H9 (cell line): Measurements from ENCODE around the gene DDX11. TPM values are rescaled to one million over a fixed set of nuclear protein-coding genes. Genes with fewer than 3 reads are reported as not detected.
A peak's percentile ranks its signal among the peaks of the same experiment; 100 is the strongest.
"Not testable (repeated sequence)": the region's sequence is repeated elsewhere in the genome, so short reads cannot be mapped to it uniquely, and the experiment has no call there.

Experiments used
- DNase-seq: peaks from one replicate; pipeline ENCODE4 v3.0.0-alpha.2; 2017
- H2AFZ ChIP-seq: one replicate; pipeline ENCODE4 v1.6.1; 2013; ENCODE audit warnings: mild to moderate bottlenecking, low read length, control low read depth, moderate library complexity
- H2AK5ac ChIP-seq: 2 replicates; pipeline ENCODE4 v1.6.1; 2013; ENCODE audit warnings: low read length, control low read depth, mixed read lengths; ENCODE audit not compliant: insufficient read length
- H2BK120ac ChIP-seq: one replicate; pipeline ENCODE4 v1.6.1; 2013; ENCODE audit warnings: low read depth, mild to moderate bottlenecking, low read length, control low read depth, inconsistent platforms; ENCODE audit not compliant: poor library complexity, severe bottlenecking
- H2BK12ac ChIP-seq: 2 replicates; pipeline ENCODE4 v1.6.1; 2013; ENCODE audit warnings: low read length, control low read depth, mixed read lengths, low read depth; ENCODE audit not compliant: insufficient read length
- H2BK15ac ChIP-seq: 2 replicates; pipeline ENCODE4 v1.6.1; 2013; ENCODE audit warnings: low read depth, low read length, control low read depth
- H2BK20ac ChIP-seq: one replicate; pipeline ENCODE4 v1.6.1; 2013; ENCODE audit warnings: low read depth, mild to moderate bottlenecking, low read length, control low read depth, inconsistent platforms; ENCODE audit not compliant: poor library complexity, severe bottlenecking
- H2BK5ac ChIP-seq: 2 replicates; pipeline ENCODE4 v1.6.1; 2013; ENCODE audit warnings: low read length, control low read depth, mixed read lengths; ENCODE audit not compliant: insufficient read length
- H3K14ac ChIP-seq: 2 replicates; pipeline ENCODE4 v1.6.1; 2013; ENCODE audit warnings: low read length, control low read depth; ENCODE audit not compliant: insufficient read depth
- H3K18ac ChIP-seq: 2 replicates; pipeline ENCODE4 v1.6.1; 2013; ENCODE audit warnings: low read depth, mild to moderate bottlenecking, mixed read lengths, low read length, control low read depth; ENCODE audit not compliant: insufficient read length
- H3K23ac ChIP-seq: 2 replicates; pipeline ENCODE4 v1.6.1; 2013; ENCODE audit warnings: low read length, control low read depth, mixed read lengths, low read depth; ENCODE audit not compliant: insufficient read length
- H3K23me2 ChIP-seq: 2 replicates; pipeline ENCODE4 v1.6.1; 2013; ENCODE audit warnings: low read depth, mild to moderate bottlenecking, mixed read lengths, low read length, control low read depth; ENCODE audit not compliant: insufficient read length, poor library complexity, severe bottlenecking
- H3K27ac ChIP-seq: 2 replicates; pipeline ENCODE4 v1.5.1; 2013; ENCODE audit warnings: low read length, control low read depth, mixed read lengths, low read depth; ENCODE audit not compliant: insufficient read length
- H3K27me3 ChIP-seq: 2 replicates; pipeline ENCODE4 v1.6.1; 2013; ENCODE audit warnings: low read length, control low read depth, inconsistent platforms; ENCODE audit not compliant: insufficient read depth
- H3K4ac ChIP-seq: 2 replicates; pipeline ENCODE4 v1.6.1; 2013; ENCODE audit warnings: low read depth, mild to moderate bottlenecking, control low read depth, inconsistent platforms, low read length, moderate library complexity
- H3K4me1 ChIP-seq: 2 replicates; pipeline ENCODE4 v1.6.1; 2013; ENCODE audit warnings: low read length, control low read depth, inconsistent platforms; ENCODE audit not compliant: insufficient read depth
- H3K4me2 ChIP-seq: 2 replicates; pipeline ENCODE4 v1.6.1; 2013; ENCODE audit warnings: low read length, control low read depth, mixed read lengths; ENCODE audit not compliant: insufficient read length, insufficient read depth
- H3K56ac ChIP-seq: 2 replicates; pipeline ENCODE4 v1.6.1; 2013; ENCODE audit warnings: low read depth, mild to moderate bottlenecking, mixed read lengths, low read length, control low read depth; ENCODE audit not compliant: insufficient read length
- H3K79me1 ChIP-seq: 2 replicates; pipeline ENCODE4 v1.6.1; 2013; ENCODE audit warnings: low read depth, mild to moderate bottlenecking, moderate library complexity, low read length, control low read depth, inconsistent platforms; ENCODE audit not compliant: insufficient read depth, poor library complexity, severe bottlenecking
- H3K79me2 ChIP-seq: 2 replicates; pipeline ENCODE4 v1.6.1; 2013; ENCODE audit warnings: low read length, control low read depth, inconsistent platforms; ENCODE audit not compliant: insufficient read depth
- H3K9ac ChIP-seq: 2 replicates; pipeline ENCODE4 v1.6.1; 2013; ENCODE audit warnings: low read length, control low read depth, mixed read lengths; ENCODE audit not compliant: insufficient read length; ENCODE audit errors: extremely low read depth
- H3K9me3 ChIP-seq: one replicate; pipeline ENCODE4 v1.6.1; 2013; ENCODE audit warnings: low read depth, low read length, inconsistent platforms; ENCODE audit not compliant: control insufficient read depth
- H3T11ph ChIP-seq: one replicate; pipeline ENCODE4 v1.6.1; 2013; ENCODE audit warnings: mild to moderate bottlenecking, low read length, control low read depth, inconsistent platforms
- H4K20me1 ChIP-seq: one replicate; pipeline ENCODE4 v1.6.1; 2013; ENCODE audit not compliant: control insufficient read depth, insufficient read length, insufficient read depth
- H4K5ac ChIP-seq: 2 replicates; pipeline ENCODE4 v1.6.1; 2013; ENCODE audit warnings: low read depth, mild to moderate bottlenecking, mixed read lengths, low read length, control low read depth; ENCODE audit not compliant: insufficient read length
- H4K8ac ChIP-seq: replicated peaks from 2 replicates; pipeline ENCODE4 v1.6.1; 2013; ENCODE audit warnings: low read length, control low read depth, mixed read lengths, low read depth; ENCODE audit not compliant: insufficient read length
- H4K91ac ChIP-seq: 2 replicates; pipeline ENCODE4 v1.6.1; 2013; ENCODE audit warnings: low read depth, mild to moderate bottlenecking, moderate library complexity, mixed read lengths, low read length, control low read depth; ENCODE audit not compliant: insufficient read length
- H3K27ac Mint-ChIP-seq, 3 experiments: 2 replicates in 2 of 3; 3 replicates in 1 of 3; pipeline ENCODE4 v1.8.0; 2020 to 2021; ENCODE audit warnings: mixed read lengths in 3 of 3, mild to moderate bottlenecking in 1 of 3, moderate library complexity in 1 of 3
- H3K27me3 Mint-ChIP-seq: 2 replicates; pipeline ENCODE4 v1.8.0; 2021; ENCODE audit warnings: low read depth, mild to moderate bottlenecking, moderate library complexity, mixed read lengths
- H3K36me3 Mint-ChIP-seq, 3 experiments: 2 replicates in 2 of 3; 3 replicates in 1 of 3; pipeline ENCODE4 v1.8.0; 2020 to 2021; ENCODE audit warnings: low read depth in 3 of 3, mixed read lengths in 3 of 3; ENCODE audit not compliant: insufficient read depth in 1 of 3
- H3K4me1 Mint-ChIP-seq, 2 experiments: 2 replicates each; pipeline ENCODE4 v1.8.0; 2020; ENCODE audit warnings: mixed read lengths in 2 of 2
- H3K4me3 Mint-ChIP-seq, 2 experiments: 2 replicates in 1 of 2; 3 replicates in 1 of 2; pipeline ENCODE4 v1.8.0; 2020 to 2021; ENCODE audit warnings: mild to moderate bottlenecking in 2 of 2, mixed read lengths in 2 of 2, moderate library complexity in 1 of 2
- H3K9me3 Mint-ChIP-seq, 2 experiments: 2 replicates in 1 of 2; 3 replicates in 1 of 2; pipeline ENCODE4 v1.8.0; 2020; ENCODE audit warnings: mild to moderate bottlenecking in 2 of 2, mixed read lengths in 2 of 2, moderate library complexity in 1 of 2
- WGBS: extraction: QIAGEN DNeasy Blood & Tissue Kit; methylation state at CpG from one replicate; pipeline ENCODE4 v1.1.7; 2013; ENCODE audit warnings: missing lambda C conversion rate, low lambda C conversion rate, mixed read lengths; ENCODE audit not compliant: insufficient read length; ENCODE audit errors: extremely low coverage; 5-methylcytosine and 5-hydroxymethylcytosine counted together
- total RNA-seq: library from RNA; stranded (reverse); gene quantifications from 2 replicates; pipeline ENCODE4 v1.2.1, GENCODE V29; 2021

The DDX11 gene
- total RNA-seq, 1 experiment from 2014 or later = 183 TPM

DNA sequence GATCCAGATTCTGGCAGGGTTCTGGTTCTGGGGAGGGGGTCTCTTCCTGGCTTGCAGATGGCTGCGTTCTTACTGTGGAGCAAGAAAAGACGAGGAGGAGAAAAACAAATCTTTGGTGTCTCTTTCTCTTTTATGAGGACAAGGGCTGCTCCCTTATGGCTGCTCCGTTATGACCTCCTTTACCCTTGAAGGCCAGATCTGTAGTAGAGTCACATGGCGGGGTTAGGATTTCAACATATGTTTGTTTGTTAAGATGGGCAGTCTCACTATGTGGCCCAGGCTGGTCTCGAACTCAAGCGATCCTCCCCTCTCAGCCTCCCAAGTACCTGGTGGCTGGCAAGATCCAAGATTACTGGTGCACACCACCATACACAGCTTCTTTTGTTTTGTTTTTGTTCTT, 5.8 kb downstream of the DDX11 start:
- not testable (repeated sequence) for H3K4me1 ChIP-seq, H2BK20ac ChIP-seq, H3K27me3 Mint-ChIP-seq, H3K9ac ChIP-seq, H3K79me1 ChIP-seq, H2AK5ac ChIP-seq, H4K5ac ChIP-seq, H3K18ac ChIP-seq, H2BK15ac ChIP-seq, H3K27me3 ChIP-seq, H3K4me3 Mint-ChIP-seq, H2BK5ac ChIP-seq, H2BK12ac ChIP-seq, DNase-seq, H3K4me2 ChIP-seq, H3K23ac ChIP-seq, H4K91ac ChIP-seq, H4K8ac ChIP-seq, H3K9me3 Mint-ChIP-seq, H3K27ac ChIP-seq, H3K4ac ChIP-seq, H3K56ac ChIP-seq, H3K23me2 ChIP-seq, H3K14ac ChIP-seq, H3T11ph ChIP-seq, H2AFZ ChIP-seq, H2BK120ac ChIP-seq, H4K20me1 ChIP-seq, H3K9me3 ChIP-seq
- Mint-ChIP-seq H3K36me3 (peaks cover 34 to 61% (median 53%) of the 10 kb centered on the region in 3 experiments), H3K4me1 (peaks cover 30 to 36% of the 10 kb centered on the region in 2 experiments), H3K27ac (peak overlapping the region in 2 of 3 experiments; percentile 54 to 78; a peak in 2 of 7 replicates)
- peaks cover 16% of the 10 kb centered on the region; the same call in 1 of the 2 replicates for H3K79me2 ChIP-seq
- WGBS = no CpG with 5 or more reads among the region's 6 CpGs

DNA sequence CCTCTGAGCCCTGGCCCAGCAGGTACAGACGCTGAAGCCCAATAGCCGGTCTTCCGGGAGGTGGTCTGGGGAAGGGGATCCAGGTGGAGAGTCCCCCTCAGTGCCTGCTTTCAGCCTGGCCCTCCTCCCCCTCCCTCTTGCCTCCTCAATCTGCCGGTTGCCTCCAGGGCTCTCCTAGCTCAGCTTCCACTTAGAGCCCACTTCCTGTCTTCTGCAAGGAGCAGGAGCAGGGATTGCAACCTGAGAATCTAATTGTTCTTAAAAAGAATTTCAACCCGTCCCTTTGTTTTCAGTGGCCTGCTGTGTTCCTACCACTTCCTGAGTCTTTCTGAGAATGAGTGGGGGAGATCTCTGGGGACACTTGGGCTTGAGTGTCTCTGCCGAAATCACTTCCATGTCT, 6.6 kb downstream of the DDX11 start:
- H2BK5ac ChIP-seq, H3K18ac ChIP-seq, H3K9me3 ChIP-seq, H3K4ac ChIP-seq, H2BK12ac ChIP-seq, H3K27me3 Mint-ChIP-seq, H3T11ph ChIP-seq, H3K23me2 ChIP-seq, H3K27me3 ChIP-seq, H3K4me3 Mint-ChIP-seq, H4K20me1 ChIP-seq, H3K23ac ChIP-seq, H3K79me1 ChIP-seq, H2BK15ac ChIP-seq, H3K4me1 ChIP-seq, H4K8ac ChIP-seq, H2AFZ ChIP-seq, H3K14ac ChIP-seq, H3K27ac ChIP-seq, H2BK20ac ChIP-seq, H3K56ac ChIP-seq, H3K9me3 Mint-ChIP-seq, H2BK120ac ChIP-seq, H4K5ac ChIP-seq, H3K9ac ChIP-seq, H2AK5ac ChIP-seq, H4K91ac ChIP-seq: not testable (repeated sequence)
- peaks cover 36 to 67% (median 61%) of the 10 kb centered on the region in 3 experiments for H3K36me3 Mint-ChIP-seq
- peak; percentile 94 for DNase-seq
- peak overlapping the region; percentile 72 to 88 (median 76); a peak in 5 of 7 replicates for H3K27ac Mint-ChIP-seq
- Histone ChIP-seq H3K79me2 (peaks cover 10% of the 10 kb centered on the region; the same call in 1 of the 2 replicates), H3K4me2 (peak overlapping the region; percentile 33)
- H3K4me1 Mint-ChIP-seq = peaks cover 28 to 34% of the 10 kb centered on the region in 2 experiments
- WGBS = no CpG with 5 or more reads among the region's 6 CpGs
